Measurements from ENCODE around the gene ACYP1.

DNA sequence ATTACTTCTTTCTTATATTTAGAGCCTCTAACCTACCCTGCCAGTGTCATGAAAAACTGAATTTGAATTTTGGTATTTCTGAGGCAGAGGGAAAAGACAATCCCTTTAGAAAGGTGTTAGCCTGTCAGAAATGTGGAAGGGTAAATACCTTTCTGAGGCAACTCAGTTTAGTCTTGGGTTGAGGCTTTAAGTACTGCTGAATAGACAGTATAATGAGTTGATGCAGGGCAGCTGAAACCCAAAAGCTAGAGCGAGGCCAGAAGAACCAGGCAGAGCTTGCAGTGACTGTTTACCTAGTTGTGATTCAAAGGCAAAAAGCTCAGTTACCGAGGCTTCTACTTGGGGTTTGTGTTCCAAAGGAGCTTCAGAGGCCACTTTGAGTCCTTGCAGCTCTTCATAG lies 24.3 kb upstream of the ACYP1 start:
- TF ChIP-seq, protein P1, sequence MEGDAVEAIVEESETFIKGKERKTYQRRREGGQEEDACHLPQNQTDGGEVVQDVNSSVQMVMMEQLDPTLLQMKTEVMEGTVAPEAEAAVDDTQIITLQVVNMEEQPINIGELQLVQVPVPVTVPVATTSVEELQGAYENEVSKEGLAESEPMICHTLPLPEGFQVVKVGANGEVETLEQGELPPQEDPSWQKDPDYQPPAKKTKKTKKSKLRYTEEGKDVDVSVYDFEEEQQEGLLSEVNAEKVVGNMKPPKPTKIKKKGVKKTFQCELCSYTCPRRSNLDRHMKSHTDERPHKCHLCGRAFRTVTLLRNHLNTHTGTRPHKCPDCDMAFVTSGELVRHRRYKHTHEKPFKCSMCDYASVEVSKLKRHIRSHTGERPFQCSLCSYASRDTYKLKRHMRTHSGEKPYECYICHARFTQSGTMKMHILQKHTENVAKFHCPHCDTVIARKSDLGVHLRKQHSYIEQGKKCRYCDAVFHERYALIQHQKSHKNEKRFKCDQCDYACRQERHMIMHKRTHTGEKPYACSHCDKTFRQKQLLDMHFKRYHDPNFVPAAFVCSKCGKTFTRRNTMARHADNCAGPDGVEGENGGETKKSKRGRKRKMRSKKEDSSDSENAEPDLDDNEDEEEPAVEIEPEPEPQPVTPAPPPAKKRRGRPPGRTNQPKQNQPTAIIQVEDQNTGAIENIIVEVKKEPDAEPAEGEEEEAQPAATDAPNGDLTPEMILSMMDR (IDR thresholded peaks at IDR 0.05) = no peak
- no peak for TF ChIP-seq POLR2A (IDR thresholded peaks at IDR 0.05)

All from uterus (tissue), 2 donors.